22Rv1 (cell line): Measurements from ENCODE around the gene GJC2.

Experiments
- H3K27ac ChIP-seq: fragments of 450-650 bp; 2 replicates; pipeline ENCODE4 v1.5.1; 2017
- CTCF ChIP-seq: fragments of 450-650 bp; IDR thresholded peaks from 2 replicates; pipeline ENCODE4 v1.5.1; 2017; ENCODE audit warnings: mild to moderate bottlenecking
- ZFX ChIP-seq: fragments of 450-650 bp; IDR thresholded peaks from 2 replicates; pipeline ENCODE4 v1.6.1; 2017; ENCODE audit warnings: antibody characterized with exemption, borderline replicate concordance

The GJC2 gene

GRCh38 chr1:228176024-228176395, 26.3 kb downstream of the GJC2 start:
- no peak overlapping the region for H3K27ac ChIP-seq
- TF ChIP-seq CTCF, result no peak
- no peak for TF ChIP-seq ZFX

- no peak for TF ChIP-seq CTCF
- TF ChIP-seq ZFX, result no peak
- no peak overlapping the region for H3K27ac ChIP-seq
These were observed 26.9 kb downstream of the GJC2 start for GRCh38 chr1:228176461-228177182.

GRCh38 chr1:228177183-228177475, 27.4 kb downstream of the GJC2 start:
- no peak for TF ChIP-seq CTCF
- TF ChIP-seq ZFX, result no peak
- no peak overlapping the region for H3K27ac ChIP-seq

GRCh38 chr1:228177721-228178710, 28.3 kb downstream of the GJC2 start:
- no peak overlapping the region for H3K27ac ChIP-seq
- no peak for TF ChIP-seq CTCF
- TF ChIP-seq ZFX, result no peak

- H3K27ac ChIP-seq, result no peak overlapping the region
- TF ChIP-seq CTCF, result no peak
These were observed 29.3 kb downstream of the GJC2 start for GRCh38 chr1:228178737-228179684.

- 0 out of 2 replicates have a peak overlapping the region, but pooled peaks have one; percentile 4 for H3K27ac ChIP-seq
- TF ChIP-seq ZFX, result no peak
- TF ChIP-seq CTCF, result peak; percentile 56
These were observed 30.7 kb downstream of the GJC2 start for GRCh38 chr1:228180271-228180958.
